Activated CD4-positive, alpha-beta T cell treated with anti-CD3 and anti-CD28 coated beads, Interleukin-2, amount 50 U/mL, for 24 hours (primary cell): ENCODE measurements around the gene VSIG2.
A peak's percentile ranks its signal among the peaks of the same experiment; 100 is the strongest.
"Not testable (repeated sequence)": the region's sequence is repeated elsewhere in the genome, so short reads cannot be mapped to it uniquely, and the experiment has no call there.

Source experiments
- DNase-seq, 2 donors: peaks; one replicate each; pipeline ENCODE4 v3.0.0-alpha.2; 2020; ENCODE audit warnings: low read depth in 1 of 2, low spot score in 1 of 2

The VSIG2 gene

GRCh38 chr11:124751741-124752470 is at the start of gene VSIG2:
Gene VSIG2 (minus strand): TSS chr11:124752255. CDS start chr11:124752137, 118 bp downstream.
- DNase-seq = no peak

- DNase-seq = no peak
Observed at GRCh38 chr11:124801014-124801413, 49.0 kb upstream of the VSIG2 start.

- DNase-seq = peak; percentile 68 to 71
Observed at GRCh38 chr11:124800226-124800929, 48.3 kb upstream of the VSIG2 start, which contains the start of gene MSANTD2. Gene MSANTD2 (minus strand): TSS chr11:124800406. CDS start chr11:124800380, 26 bp downstream.

GRCh38 chr11:124799348-124800225 is 47.5 kb upstream of the VSIG2 start:
- peak in 1 of 2 donors; percentile 9 for DNase-seq

GRCh38 chr11:124798991-124799347 is 46.9 kb upstream of the VSIG2 start:
- no peak for DNase-seq

- no peak for DNase-seq
Observed at GRCh38 chr11:124796312-124796711, 44.3 kb upstream of the VSIG2 start.

GRCh38 chr11:124793466-124794278 is 41.6 kb upstream of the VSIG2 start:
- no peak for DNase-seq

- no peak for DNase-seq
Observed at GRCh38 chr11:124791626-124792341, 39.7 kb upstream of the VSIG2 start.

GRCh38 chr11:124788521-124788920 is 36.5 kb upstream of the VSIG2 start:
- no peak for DNase-seq

GRCh38 chr11:124784051-124784450 is 32.0 kb upstream of the VSIG2 start:
- DNase-seq = no peak

GRCh38 chr11:124783002-124783401 is 30.9 kb upstream of the VSIG2 start:
- DNase-seq = no peak

- no peak for DNase-seq
Observed at GRCh38 chr11:124779568-124779967, 27.5 kb upstream of the VSIG2 start.

- DNase-seq = no peak
Observed at GRCh38 chr11:124778281-124778680, 26.2 kb upstream of the VSIG2 start.

- no peak for DNase-seq
Observed at GRCh38 chr11:124776865-124777645, 25.0 kb upstream of the VSIG2 start.

- not testable (repeated sequence) for DNase-seq
Observed at GRCh38 chr11:124770959-124771358, 18.9 kb upstream of the VSIG2 start.

GRCh38 chr11:124769806-124770774 is 18.0 kb upstream of the VSIG2 start:
- DNase-seq = no peak

GRCh38 chr11:124768914-124769313 is 16.9 kb upstream of the VSIG2 start:
- no peak for DNase-seq

GRCh38 chr11:124766156-124766555 is 14.1 kb upstream of the VSIG2 start:
- DNase-seq = no peak
